HEK293T (cell line): ENCODE data around the gene CIZ1.

Experiments used
- BHLHE40 ChIP-seq: fragments of 450-650 bp; IDR thresholded peaks from 2 replicates; pipeline ENCODE4 v1.6.1; 2016; ENCODE audit warnings: mild to moderate bottlenecking, moderate library complexity, borderline replicate concordance
- CTBP1 ChIP-seq: fragments of 450-650 bp; IDR thresholded peaks from 2 replicates; pipeline ENCODE4 v1.6.1; 2016; ENCODE audit warnings: borderline replicate concordance
- ELF4 ChIP-seq: fragments of 450-650 bp; IDR thresholded peaks from 2 replicates; pipeline ENCODE4 v1.6.1; 2017; ENCODE audit warnings: antibody characterized with exemption
- FOXA1 ChIP-seq: fragments of 450-650 bp; IDR thresholded peaks from 2 replicates; pipeline ENCODE4 v1.6.1; 2016; ENCODE audit warnings: mild to moderate bottlenecking
- FOXK2 ChIP-seq: fragments of 450-650 bp; IDR thresholded peaks from 2 replicates; pipeline ENCODE4 v1.6.1; 2016; ENCODE audit warnings: mild to moderate bottlenecking
- FOXM1 ChIP-seq: fragments of 450-650 bp; IDR thresholded peaks from 2 replicates; pipeline ENCODE4 v1.6.1; 2017; ENCODE audit warnings: mild to moderate bottlenecking, borderline replicate concordance
- HDGF ChIP-seq: fragments of 450-650 bp; IDR thresholded peaks from 2 replicates; pipeline ENCODE4 v1.6.1; 2017; ENCODE audit warnings: antibody characterized with exemption, borderline replicate concordance
- L3MBTL2 ChIP-seq: fragments of 450-650 bp; conservative IDR thresholded peaks from 2 replicates; pipeline ENCODE4 v1.6.1; 2016; ENCODE audit warnings: mild to moderate bottlenecking
- NFRKB ChIP-seq: fragments of 450-650 bp; IDR thresholded peaks from 2 replicates; pipeline ENCODE4 v1.6.1; 2016; ENCODE audit warnings: mild to moderate bottlenecking, moderate library complexity
- PKNOX1 ChIP-seq: fragments of 450-650 bp; IDR thresholded peaks from 2 replicates; pipeline ENCODE4 v1.6.1; 2016
- SP1 ChIP-seq: fragments of 450-650 bp; IDR thresholded peaks from 2 replicates; pipeline ENCODE4 v1.6.1; 2017
- SUZ12 ChIP-seq: fragments of 450-650 bp; IDR thresholded peaks from 2 replicates; pipeline ENCODE4 v1.6.1; 2016; ENCODE audit warnings: mild to moderate bottlenecking
- TARDBP ChIP-seq: fragments of 450-650 bp; IDR thresholded peaks from 2 replicates; pipeline ENCODE4 v1.6.1; 2016
- ZNF384 ChIP-seq: fragments of 450-650 bp; IDR thresholded peaks from 2 replicates; pipeline ENCODE4 v1.6.1; 2016

- TF ChIP-seq PKNOX1 (no peak), FOXM1 (no peak), NFRKB (no peak), TARDBP (no peak), FOXK2 (no peak), L3MBTL2 (no peak), ELF4 (no peak), SUZ12 (no peak), BHLHE40 (no peak), CTBP1 (no peak), SP1 (no peak), FOXA1 (no peak), ZNF384 (no peak), HDGF (no peak)
Observed at GRCh38 chr9:128208386-128208785, 17.0 kb upstream of the CIZ1 start.
